Stimulated activated effector memory CD8-positive, alpha-beta T cell treated with anti-CD3 and anti-CD28 coated beads, Interleukin-12 subunit alpha, Interleukin-12 subunit beta, amount 100 ng/mL, for 72 hours (primary cell): ENCODE results near the gene PER1.

Source experiments
- ATAC-seq: fragments of 150-1000 bp; cut with Tn5 transposase; 2 replicates; pipeline ENCODE4 v1.10.0; 2021
- DNase-seq, 2 donors: peaks; one replicate each; pipeline ENCODE4 v3.0.0; 2021 to 2022; ENCODE audit warnings: low spot score in 2 of 2
- H3K27ac Mint-ChIP-seq: one replicate; pipeline ENCODE4 v1.8.0; 2022; ENCODE audit warnings: mild to moderate bottlenecking, mixed read lengths
- H3K36me3 Mint-ChIP-seq: one replicate; pipeline ENCODE4 v1.8.0; 2022; ENCODE audit warnings: mild to moderate bottlenecking, mixed read lengths
- H3K4me1 Mint-ChIP-seq: one replicate; pipeline ENCODE4 v1.8.0; 2022; ENCODE audit warnings: mixed read lengths
- H3K4me3 Mint-ChIP-seq: one replicate; pipeline ENCODE4 v1.8.0; 2022; ENCODE audit warnings: mild to moderate bottlenecking, mixed read lengths
- H3K9me3 Mint-ChIP-seq: one replicate; pipeline ENCODE4 v1.8.0; 2022; ENCODE audit warnings: mixed read lengths

The PER1 gene

DNA sequence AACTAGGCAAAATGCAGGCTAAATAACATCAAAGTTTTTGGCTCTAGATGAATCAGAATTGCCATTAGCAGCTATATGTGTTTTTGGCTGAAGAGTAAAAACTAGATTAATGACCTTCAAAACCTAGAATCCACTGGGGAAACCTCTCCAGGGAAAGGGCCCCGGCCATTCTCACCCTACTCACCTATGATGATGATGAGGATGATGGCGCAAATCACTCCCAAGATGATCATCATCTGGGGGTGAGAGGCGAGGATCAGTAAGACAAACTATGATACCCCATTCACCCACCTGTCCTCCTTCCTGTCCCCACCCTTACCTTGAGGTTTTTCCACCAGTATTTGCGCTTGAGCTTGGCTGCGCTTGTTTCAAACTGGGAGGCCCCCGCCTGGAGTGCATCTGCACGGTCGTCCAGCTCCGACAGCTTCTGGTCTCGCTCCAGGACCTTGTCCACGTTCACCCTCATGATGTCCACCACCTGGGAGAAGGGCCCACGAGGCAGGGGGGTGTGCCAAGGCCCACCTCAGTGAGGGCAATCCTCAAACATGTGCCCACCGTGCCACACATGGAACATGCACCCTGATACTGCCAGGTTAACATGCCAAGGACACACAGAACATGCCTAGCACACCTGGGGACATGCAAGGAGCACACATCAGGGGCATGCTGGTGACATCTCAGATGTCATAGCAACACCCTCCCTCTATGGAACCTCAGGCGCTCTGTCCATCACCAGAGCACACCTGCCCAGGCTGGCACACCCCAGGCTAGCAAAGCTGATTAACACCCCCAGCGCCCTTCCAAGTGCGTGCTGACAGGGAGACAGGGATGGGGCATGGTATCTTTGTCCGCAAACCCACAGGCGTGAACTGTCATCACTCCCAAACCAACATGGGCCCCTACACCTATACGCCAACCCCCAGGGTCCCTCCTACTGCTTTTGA lies 9.4 kb upstream of the PER1 start:
- ATAC-seq, result no peak
- Mint-ChIP-seq H3K4me3 (peak overlapping the region; percentile 81), H3K36me3 (peaks cover 52% of the 10 kb centered on the region), H3K4me1 (peaks cover 61% of the 10 kb centered on the region), H3K27ac (peak overlapping the region; percentile 98), H3K9me3 (no peaks in the 10 kb centered on the region)
- peak in 1 of 2 donors; percentile 48 for DNase-seq

DNA sequence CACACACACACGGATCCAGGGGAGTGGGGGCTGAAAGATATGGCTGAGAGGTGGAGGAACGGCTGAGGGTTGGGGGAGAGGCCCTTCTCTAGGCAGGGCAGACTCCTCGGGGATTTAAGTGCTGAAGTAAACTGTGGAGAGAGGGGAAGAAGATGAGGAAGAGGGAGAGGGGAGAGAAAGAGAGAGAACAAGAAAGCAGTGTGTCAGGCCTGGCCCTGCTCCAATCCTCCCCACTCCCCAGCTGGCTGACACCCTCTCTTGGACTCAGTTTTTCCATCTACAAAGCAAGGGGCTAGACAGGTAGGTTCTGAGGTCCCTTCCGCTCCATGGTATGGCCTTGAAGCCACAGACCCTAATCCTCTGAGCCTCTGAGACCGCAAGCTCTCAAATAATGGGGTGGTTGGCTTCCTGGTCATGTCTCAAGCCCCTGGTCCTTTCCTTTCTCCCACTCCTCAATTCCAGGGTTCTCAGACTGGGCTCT lies 8.6 kb upstream of the PER1 start:
- peaks cover 61% of the 10 kb centered on the region for H3K4me1 Mint-ChIP-seq
- ATAC-seq (no peak), DNase-seq (peak in 1 of 2 donors; percentile 50)
- H3K27ac Mint-ChIP-seq, result peak overlapping the region; percentile 98
- H3K36me3 Mint-ChIP-seq, result peaks cover 52% of the 10 kb centered on the region
- no peaks in the 10 kb centered on the region for H3K9me3 Mint-ChIP-seq
- peak overlapping the region; percentile 81 for H3K4me3 Mint-ChIP-seq

DNA sequence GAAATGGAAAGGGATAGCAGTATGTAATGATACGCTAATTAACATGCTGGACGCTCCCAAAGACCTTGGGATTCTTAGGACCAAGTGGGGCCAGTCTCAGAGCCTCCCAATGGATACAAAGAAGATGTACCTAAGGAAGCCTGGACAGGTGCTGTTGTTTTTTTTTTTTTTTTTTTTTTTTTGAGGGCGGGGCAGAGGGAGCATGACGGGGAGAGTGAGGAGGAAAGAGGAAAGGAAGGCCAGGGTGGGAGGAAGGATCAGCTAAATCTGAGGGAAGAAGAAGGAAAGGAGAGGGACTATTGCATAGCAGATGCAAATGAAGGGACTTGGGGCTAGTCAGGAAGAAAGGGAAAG lies 8.0 kb upstream of the PER1 start:
- peak overlapping the region; percentile 81 for H3K4me3 Mint-ChIP-seq
- no peak for ATAC-seq
- no peaks in the 10 kb centered on the region for H3K9me3 Mint-ChIP-seq
- H3K4me1 Mint-ChIP-seq, result peaks cover 61% of the 10 kb centered on the region
- peaks cover 52% of the 10 kb centered on the region for H3K36me3 Mint-ChIP-seq
- no peak for DNase-seq
- H3K27ac Mint-ChIP-seq, result peak overlapping the region; percentile 98

DNA sequence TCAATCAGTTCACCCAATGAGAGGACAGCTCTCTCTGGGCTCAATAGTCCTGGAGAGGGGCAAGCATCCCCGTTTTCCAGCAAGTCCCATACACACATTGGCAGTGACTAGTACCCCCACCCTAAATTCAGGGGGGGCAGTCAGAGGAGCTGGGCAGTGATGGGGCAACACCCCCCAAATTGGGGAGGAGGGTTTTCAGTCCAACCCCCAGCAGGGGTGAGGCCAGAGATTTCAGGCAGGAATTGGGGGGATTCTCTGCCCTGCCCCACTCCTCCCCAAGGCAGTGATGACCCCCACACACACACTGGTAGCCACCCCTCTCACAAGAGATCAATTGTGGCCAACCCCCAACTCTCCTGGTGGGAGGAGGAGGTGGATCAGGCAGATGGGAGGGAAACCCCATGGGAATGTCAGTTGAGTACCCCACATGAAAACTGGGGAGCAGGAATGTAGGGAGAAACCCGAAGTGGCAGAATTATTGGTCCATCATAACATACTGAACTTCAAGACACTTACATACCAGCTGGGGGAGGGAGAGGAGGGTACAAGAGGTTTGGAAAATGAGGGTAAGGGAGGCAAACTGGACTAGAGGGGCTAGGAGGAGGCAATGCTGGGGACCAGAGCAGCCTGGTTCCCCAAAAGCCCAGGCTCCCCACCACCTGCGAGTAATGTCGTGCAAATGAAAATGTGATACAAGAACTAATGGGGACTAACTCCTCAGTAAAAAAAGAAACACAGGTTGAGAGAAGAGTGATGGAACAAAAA lies 7.4 kb upstream of the PER1 start:
- Mint-ChIP-seq H3K4me1 (peaks cover 55% of the 10 kb centered on the region), H3K9me3 (no peaks in the 10 kb centered on the region), H3K4me3 (peak overlapping the region; percentile 81), H3K27ac (peak overlapping the region; percentile 98), H3K36me3 (peaks cover 52% of the 10 kb centered on the region)
- ATAC-seq (no peak), DNase-seq (no peak)

DNA sequence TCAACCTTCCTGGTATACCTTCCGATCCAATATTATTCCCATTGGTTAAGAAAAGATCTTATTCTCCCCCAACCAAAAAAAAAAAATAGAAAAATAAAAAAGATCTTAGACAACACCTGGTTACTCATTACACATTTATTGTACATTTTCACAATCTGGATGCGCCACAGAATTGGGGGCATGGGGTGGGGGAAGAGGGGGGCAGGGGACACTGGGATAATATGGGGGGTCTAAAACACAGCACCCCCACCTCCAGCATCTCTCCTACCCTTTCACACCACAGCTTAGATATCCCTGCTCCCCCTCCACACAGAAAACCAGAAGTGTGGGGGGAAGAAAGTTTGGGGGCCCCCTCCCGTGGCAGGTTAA lies 6.8 kb upstream of the PER1 start:
- H3K4me3 Mint-ChIP-seq, result peak overlapping the region; percentile 81
- peaks cover 49% of the 10 kb centered on the region for H3K4me1 Mint-ChIP-seq
- H3K9me3 Mint-ChIP-seq, result no peaks in the 10 kb centered on the region
- no peak for ATAC-seq
- DNase-seq, result no peak
- peak overlapping the region; percentile 88 for H3K27ac Mint-ChIP-seq
- peaks cover 52% of the 10 kb centered on the region for H3K36me3 Mint-ChIP-seq

DNA sequence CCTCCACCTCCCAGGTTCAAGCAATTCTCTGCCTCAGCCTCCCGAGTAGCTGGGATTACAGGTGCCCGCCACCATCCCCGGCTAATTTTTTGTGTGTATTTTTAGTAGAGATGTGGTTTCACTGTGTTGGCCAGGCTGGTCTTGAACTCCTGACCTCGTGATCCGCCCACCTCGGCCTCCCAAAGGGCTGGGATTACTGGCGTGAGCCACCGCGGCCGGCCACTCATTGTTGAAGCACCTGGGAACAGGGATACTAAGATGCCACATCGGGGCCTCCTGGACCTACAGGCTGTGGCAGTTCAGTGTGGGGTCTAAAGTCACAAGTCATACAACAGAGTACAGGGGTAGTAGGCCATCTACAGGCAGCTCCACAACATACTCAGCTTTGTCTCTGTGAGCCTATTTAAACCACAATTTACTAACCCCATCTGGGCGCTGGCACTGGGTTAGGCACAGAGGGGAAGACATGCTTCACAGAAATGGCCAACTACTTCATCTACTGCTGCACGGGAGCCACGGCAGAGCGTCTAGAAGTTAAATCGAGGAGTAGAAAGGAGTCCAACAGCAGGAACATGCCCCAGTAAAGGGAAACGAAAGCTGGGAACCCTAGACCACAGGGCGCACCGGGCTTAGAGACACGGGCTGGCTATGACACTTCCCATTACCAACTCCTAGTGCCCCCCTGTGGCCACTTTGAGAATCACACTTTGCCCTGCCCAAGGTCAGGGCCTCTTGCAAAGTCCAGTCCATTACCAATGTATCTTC lies 6.2 kb upstream of the PER1 start:
- Mint-ChIP-seq H3K36me3 (peaks cover 52% of the 10 kb centered on the region), H3K4me3 (peak overlapping the region; percentile 81), H3K4me1 (peaks cover 43% of the 10 kb centered on the region), H3K27ac (peak overlapping the region; percentile 88), H3K9me3 (no peaks in the 10 kb centered on the region)
- ATAC-seq, result peak; percentile 6
- peak; percentile 87 to 95 for DNase-seq

DNA sequence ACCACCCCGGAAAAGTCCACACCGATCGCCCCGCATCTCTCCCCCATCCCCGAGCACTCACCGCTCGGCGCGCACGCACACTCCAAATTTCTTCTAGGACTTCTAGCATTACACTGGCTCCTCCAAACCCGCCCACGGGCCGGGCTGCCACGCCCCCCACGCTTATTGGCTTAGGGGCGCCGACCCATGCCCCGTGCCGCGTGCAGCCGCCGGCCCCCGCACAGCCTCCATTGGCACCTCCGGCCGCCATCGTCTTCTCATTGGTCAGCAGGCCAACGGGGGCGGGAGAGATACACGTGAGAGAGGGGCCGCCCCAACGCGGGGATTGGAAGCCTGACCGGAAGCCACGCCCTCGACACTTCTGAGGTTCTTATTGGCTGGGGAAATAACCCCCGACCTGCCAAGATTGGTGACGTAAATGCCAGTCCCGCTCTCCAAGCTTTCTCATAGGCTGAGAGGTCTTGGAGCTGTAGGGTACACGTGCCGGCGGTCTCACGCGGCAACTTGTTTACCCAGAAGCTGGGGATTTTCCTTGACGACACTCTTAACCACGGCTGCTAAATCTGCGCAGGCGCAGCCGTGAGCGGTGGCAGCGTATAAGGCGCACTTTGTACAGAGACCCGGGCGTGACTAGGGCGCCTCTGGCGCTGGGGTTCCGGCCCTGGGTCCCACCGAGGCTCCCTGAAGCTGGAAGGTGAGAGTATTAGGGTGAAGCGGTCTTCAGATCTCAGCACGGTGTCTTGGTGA lies 4.2 kb upstream of the PER1 start:
- H3K4me3 Mint-ChIP-seq, result no peak overlapping the region
- H3K4me1 Mint-ChIP-seq, result peaks cover 38% of the 10 kb centered on the region
- DNase-seq, result peak; percentile 98 to 100
- ATAC-seq, result peak; percentile 85
- no peak overlapping the region for H3K27ac Mint-ChIP-seq
- H3K9me3 Mint-ChIP-seq, result no peaks in the 10 kb centered on the region
- peaks cover 37% of the 10 kb centered on the region for H3K36me3 Mint-ChIP-seq

DNA sequence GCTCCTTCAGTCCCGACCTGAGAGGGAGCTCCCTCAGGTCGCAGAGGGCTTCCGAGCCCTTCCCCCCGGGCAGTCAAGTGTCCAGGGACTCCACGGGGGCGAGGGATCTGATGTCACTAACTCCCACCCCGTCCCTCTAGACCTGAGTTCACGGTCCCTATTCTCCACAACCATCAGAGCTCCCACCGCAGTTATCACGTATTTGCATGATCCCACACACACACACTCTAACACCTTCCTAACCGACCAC lies 3.7 kb upstream of the PER1 start:
- DNase-seq (no peak), ATAC-seq (no peak)
- Mint-ChIP-seq H3K9me3 (no peaks in the 10 kb centered on the region), H3K27ac (no peak overlapping the region), H3K36me3 (peaks cover 32% of the 10 kb centered on the region), H3K4me1 (peaks cover 35% of the 10 kb centered on the region), H3K4me3 (no peak overlapping the region)

DNA sequence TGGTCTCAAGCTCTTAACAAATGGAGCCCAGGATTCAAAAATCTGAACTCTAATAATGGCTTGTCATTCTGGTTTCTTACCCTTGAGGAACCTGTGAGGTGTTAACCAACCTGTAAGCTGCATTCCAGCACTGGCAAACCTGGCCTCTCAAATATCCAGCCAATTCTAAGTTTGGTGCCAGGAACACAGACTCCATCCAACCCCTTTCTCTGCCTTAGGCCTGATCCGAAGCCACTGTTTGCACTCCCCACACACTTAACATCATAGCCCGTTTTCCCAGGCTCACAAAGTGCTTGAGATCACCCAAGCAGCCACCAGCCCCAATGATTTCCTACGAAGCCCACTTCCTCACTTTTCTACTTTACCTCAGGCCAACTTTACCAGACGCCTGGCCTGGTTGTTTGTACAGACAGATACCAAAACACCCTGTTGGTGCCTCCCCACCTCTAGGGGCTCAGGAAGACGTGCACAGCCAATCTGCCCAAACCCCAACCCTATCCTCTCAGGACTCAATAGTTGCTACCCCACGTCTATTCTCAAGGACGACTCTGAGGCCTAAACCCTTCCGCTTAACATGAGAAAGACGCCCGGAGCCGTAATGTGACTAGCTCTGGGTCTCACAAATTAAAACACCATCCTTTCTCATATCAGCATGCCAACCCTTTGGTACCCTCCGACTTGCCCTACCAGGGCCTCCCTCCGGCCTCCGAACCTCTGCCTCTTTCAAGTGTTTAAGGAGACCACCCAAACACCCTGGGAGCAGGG lies 3.2 kb upstream of the PER1 start:
- H3K36me3 Mint-ChIP-seq, result peaks cover 27% of the 10 kb centered on the region
- no peak for ATAC-seq
- no peak overlapping the region for H3K27ac Mint-ChIP-seq
- H3K4me1 Mint-ChIP-seq, result peaks cover 30% of the 10 kb centered on the region
- H3K4me3 Mint-ChIP-seq, result no peak overlapping the region
- DNase-seq, result no peak
- H3K9me3 Mint-ChIP-seq, result no peaks in the 10 kb centered on the region

DNA sequence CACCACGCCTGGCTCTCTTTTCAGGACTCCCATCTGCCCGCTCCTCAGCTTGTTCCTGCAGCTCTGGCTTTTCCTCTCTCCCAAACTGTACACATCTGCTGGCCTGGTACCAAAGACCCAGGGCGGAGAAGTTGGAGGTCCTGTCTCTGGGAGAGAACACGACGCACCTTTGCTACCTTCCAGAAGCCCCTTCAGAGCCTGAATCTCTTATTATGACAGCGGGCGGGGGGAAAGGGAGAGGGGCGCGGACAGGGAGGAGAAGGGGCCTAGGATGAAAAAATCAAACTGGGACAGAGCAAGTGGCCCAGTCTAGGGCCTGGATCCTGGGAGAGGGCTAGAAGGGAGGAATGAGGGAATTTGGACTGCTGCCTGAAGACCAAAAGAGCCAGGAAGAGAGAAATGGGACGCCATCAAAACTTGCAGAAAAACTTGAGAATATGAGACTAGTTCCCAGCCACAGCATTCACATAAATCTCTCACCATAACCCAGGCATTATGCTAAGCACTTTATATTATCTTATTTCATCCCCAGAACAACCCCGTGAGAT lies 2.5 kb upstream of the PER1 start:
- no peaks in the 10 kb centered on the region for H3K9me3 Mint-ChIP-seq
- H3K27ac Mint-ChIP-seq, result no peak overlapping the region
- peaks cover 23% of the 10 kb centered on the region for H3K4me1 Mint-ChIP-seq
- H3K36me3 Mint-ChIP-seq, result peaks cover 20% of the 10 kb centered on the region
- no peak overlapping the region for H3K4me3 Mint-ChIP-seq
- DNase-seq (no peak), ATAC-seq (no peak)

DNA sequence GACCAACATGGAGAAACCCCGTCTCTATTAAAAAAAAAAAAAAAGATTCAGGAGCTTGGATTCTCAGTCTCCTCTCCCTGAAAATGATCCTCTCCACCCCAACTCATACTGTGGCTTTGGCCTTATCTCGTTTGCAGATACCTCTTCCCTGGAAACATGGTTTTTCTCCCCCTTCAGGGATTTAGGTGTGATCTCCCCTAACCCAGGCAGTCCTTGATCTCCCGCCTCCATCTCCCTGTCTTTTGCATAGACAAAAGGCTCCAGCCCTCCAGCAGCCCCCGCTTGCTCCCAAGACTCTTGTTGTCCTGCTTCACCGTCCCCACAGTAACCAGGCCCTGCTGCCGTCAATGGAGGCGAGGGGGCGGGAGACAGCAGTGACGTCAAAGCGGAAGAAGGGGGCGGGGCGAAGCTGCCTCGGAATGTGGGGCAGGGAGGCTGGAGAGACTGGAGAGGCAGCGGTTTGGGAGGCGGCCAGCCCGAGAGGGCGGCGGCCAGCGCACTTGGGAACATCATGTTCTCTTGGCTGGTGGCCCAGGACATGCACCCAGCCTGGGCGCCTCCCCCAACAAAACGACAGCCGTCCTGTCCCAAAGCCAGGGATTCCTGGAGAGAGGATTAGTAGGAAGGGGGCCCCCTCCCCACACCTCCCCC lies 1.9 kb upstream of the PER1 start:
- Mint-ChIP-seq H3K36me3 (peaks cover 14% of the 10 kb centered on the region), H3K4me3 (no peak overlapping the region), H3K27ac (no peak overlapping the region), H3K9me3 (no peaks in the 10 kb centered on the region), H3K4me1 (peaks cover 17% of the 10 kb centered on the region)
- ATAC-seq (no peak), DNase-seq (peak; percentile 77 to 90)

DNA sequence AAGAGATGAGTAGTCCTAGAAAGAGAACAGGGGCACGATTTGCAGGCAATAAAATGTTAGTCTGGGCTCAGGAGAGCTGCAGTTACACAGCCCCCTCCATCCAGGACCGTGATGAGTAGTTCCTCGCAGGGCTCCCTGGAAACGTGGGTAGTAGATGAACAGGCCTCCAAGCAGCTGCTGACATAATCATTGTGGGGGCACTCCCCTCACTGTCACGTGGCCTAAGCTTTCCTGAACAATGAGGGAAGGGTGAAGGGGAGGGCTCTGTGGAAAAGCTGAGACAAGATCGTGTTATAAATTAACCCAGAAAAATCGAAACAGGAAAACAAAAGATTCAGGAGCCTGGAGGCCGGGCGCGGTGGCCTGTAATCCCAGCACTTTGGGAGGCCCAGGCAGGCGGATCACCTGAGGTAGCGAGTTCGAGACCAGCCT lies 1.3 kb upstream of the PER1 start:
- no peaks in the 10 kb centered on the region for H3K9me3 Mint-ChIP-seq
- H3K4me1 Mint-ChIP-seq, result peaks cover 13% of the 10 kb centered on the region
- ATAC-seq (no peak), DNase-seq (no peak)
- H3K4me3 Mint-ChIP-seq, result no peak overlapping the region
- peaks cover 8% of the 10 kb centered on the region for H3K36me3 Mint-ChIP-seq
- no peak overlapping the region for H3K27ac Mint-ChIP-seq

DNA sequence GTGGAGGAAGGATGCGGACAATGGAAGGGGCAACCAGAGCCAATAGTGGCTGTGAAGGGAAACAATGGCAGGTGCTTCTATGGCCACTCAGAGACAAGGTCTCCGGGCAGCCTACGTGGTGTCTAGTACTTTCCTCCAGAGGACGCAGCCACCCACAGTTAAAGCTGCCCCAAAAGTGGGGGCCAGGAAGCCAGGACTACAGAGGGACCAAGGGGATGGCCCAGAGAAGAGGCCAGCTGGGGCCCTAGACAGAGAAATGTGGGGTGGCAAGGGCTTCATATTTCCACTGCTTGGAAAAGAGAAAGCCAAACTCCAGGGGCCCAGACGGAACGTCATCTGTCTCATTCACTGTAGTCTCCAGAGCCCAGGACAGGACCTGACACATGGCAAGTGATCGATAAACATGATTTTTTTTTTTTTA lies 837 bp upstream of the PER1 start:
- Mint-ChIP-seq H3K27ac (no peak overlapping the region), H3K36me3 (peaks cover 3% of the 10 kb centered on the region), H3K4me1 (peaks cover 13% of the 10 kb centered on the region), H3K9me3 (no peaks in the 10 kb centered on the region), H3K4me3 (no peak overlapping the region)
- no peak for DNase-seq
- no peak for ATAC-seq
